GM23338 (cell line): ENCODE data around the gene PPP4R2. TPM values are rescaled to one million over a fixed set of nuclear protein-coding genes. Genes with fewer than 3 reads are reported as not detected.

Experiments used
- ATAC-seq: fragments of 200-7000 bp; cut with Tn5 transposase; 3 replicates; pipeline ENCODE4 v1.9.1; 2020
- DNase-seq: peaks from one replicate; pipeline ENCODE4 v3.0.0-alpha.2; 2015; ENCODE audit warnings: low spot score
- H2AFZ ChIP-seq: fragments of 200-600 bp; sonication (generic); 2 replicates; pipeline ENCODE4 v1.8.0; 2016; ENCODE audit warnings: antibody characterized with exemption, mild to moderate bottlenecking, moderate library complexity
- H3F3A ChIP-seq: fragments of 200-600 bp; sonication (generic); replicated peaks from 2 replicates; pipeline ENCODE4 v1.8.0; 2017; ENCODE audit warnings: antibody characterized with exemption, mixed run types, low read depth
- H3K27ac ChIP-seq: fragments of 200-600 bp; sonication (generic); 2 replicates; pipeline ENCODE4 v1.6.1; 2016; ENCODE audit warnings: low read depth
- H3K27me3 ChIP-seq: fragments of 200-600 bp; sonication (generic); 2 replicates; pipeline ENCODE4 v1.8.0; 2016; ENCODE audit warnings: mild to moderate bottlenecking, mixed run types, moderate library complexity; ENCODE audit not compliant: insufficient read depth
- H3K36me3 ChIP-seq: fragments of 200-600 bp; sonication (generic); 2 replicates; pipeline ENCODE4 v1.8.0; 2016; ENCODE audit warnings: mild to moderate bottlenecking; ENCODE audit not compliant: insufficient read depth
- H3K4me1 ChIP-seq: fragments of 200-600 bp; sonication (generic); 2 replicates; pipeline ENCODE4 v1.8.0; 2016; ENCODE audit warnings: mild to moderate bottlenecking, moderate library complexity; ENCODE audit not compliant: insufficient read depth
- H3K4me2 ChIP-seq: fragments of 200-600 bp; sonication (generic); 2 replicates; pipeline ENCODE4 v1.7.1; 2017; ENCODE audit warnings: mixed run types
- H3K4me3 ChIP-seq: fragments of 200-600 bp; sonication (generic); 2 replicates; pipeline ENCODE4 v1.6.1; 2016; ENCODE audit warnings: mixed run types
- H3K79me2 ChIP-seq: fragments of 200-600 bp; sonication (generic); replicated peaks from 2 replicates; pipeline ENCODE4 v1.8.0; 2017; ENCODE audit warnings: mild to moderate bottlenecking; ENCODE audit not compliant: insufficient read depth
- H3K9me2 ChIP-seq: fragments of 200-600 bp; sonication (generic); 2 replicates; pipeline ENCODE4 v1.8.0; 2017; ENCODE audit not compliant: insufficient read depth
- H4K20me1 ChIP-seq: fragments of 200-600 bp; sonication (generic); replicated peaks from 2 replicates; pipeline ENCODE4 v1.8.0; 2017; ENCODE audit warnings: mild to moderate bottlenecking; ENCODE audit not compliant: insufficient read depth
- H3K27ac Mint-ChIP-seq: 2 replicates; pipeline ENCODE4 v1.8.0; 2020; ENCODE audit warnings: inconsistent platforms, mild to moderate bottlenecking, moderate library complexity, mixed read lengths
- H3K27me3 Mint-ChIP-seq: 3 replicates; pipeline ENCODE4 v1.8.0; 2022; ENCODE audit warnings: low read depth, mild to moderate bottlenecking, moderate library complexity, mixed read lengths, inconsistent platforms; ENCODE audit not compliant: insufficient read depth, poor library complexity
- H3K36me3 Mint-ChIP-seq: 3 replicates; pipeline ENCODE4 v1.8.0; 2021; ENCODE audit warnings: low read depth, mild to moderate bottlenecking, inconsistent platforms, moderate library complexity, mixed read lengths
- H3K4me1 Mint-ChIP-seq: 3 replicates; pipeline ENCODE4 v1.8.0; 2020; ENCODE audit warnings: mild to moderate bottlenecking, inconsistent platforms, mixed read lengths
- H3K4me3 Mint-ChIP-seq: 3 replicates; pipeline ENCODE4 v1.8.0; 2021; ENCODE audit warnings: moderate library complexity, mild to moderate bottlenecking, inconsistent platforms, mixed read lengths
- H3K9me3 Mint-ChIP-seq: 3 replicates; pipeline ENCODE4 v1.8.0; 2020; ENCODE audit warnings: moderate library complexity, mild to moderate bottlenecking, inconsistent platforms, mixed read lengths
- CTCF ChIP-seq, 2 experiments: fragments of 200-600 bp in 1 of 2; sonication (generic) in 1 of 2; conservative IDR thresholded peaks; 2 replicates each; pipeline versions ENCODE4 v1.5.1 to v1.6.1; 2016 to 2017; ENCODE audit warnings: antibody characterized with exemption in 2 of 2, low read depth in 2 of 2, mild to moderate bottlenecking in 2 of 2, moderate library complexity in 1 of 2
- EZH2 ChIP-seq: fragments of 200-600 bp; sonication (generic); IDR thresholded peaks from one replicate; pipeline ENCODE4 v1.8.0; 2017; ENCODE audit warnings: antibody characterized with exemption, mild to moderate bottlenecking, low read depth; ENCODE audit not compliant: unreplicated experiment
- JUNB ChIP-seq: IDR thresholded peaks from one replicate; pipeline ENCODE4 v1.6.1; 2016; ENCODE audit warnings: antibody characterized with exemption; ENCODE audit not compliant: unreplicated experiment
- REST ChIP-seq: IDR thresholded peaks from one replicate; pipeline ENCODE4 v1.6.1; 2018; ENCODE audit warnings: antibody characterized with exemption; ENCODE audit not compliant: unreplicated experiment
- ZNF114 ChIP-seq: fragments of 250-450 bp; sonication (Bioruptor Pico); IDR thresholded peaks from 2 replicates; pipeline ENCODE4 v1.5.0; 2020; ENCODE audit warnings: mild to moderate bottlenecking, moderate library complexity
- ZNF331 ChIP-seq: fragments of 250-450 bp; sonication (Bioruptor Pico); IDR thresholded peaks from 2 replicates; pipeline ENCODE4 v1.5.0; 2020; ENCODE audit warnings: low read depth, mild to moderate bottlenecking, moderate library complexity
- polyA plus RNA-seq: library from polyadenylated mRNA; unstranded; fragments of >200 nt; fragmentation: Nextera tagmentation; extraction: Ambion mirVana; gene quantifications from 2 replicates; pipeline ENCODE4 v1.2.1, GENCODE V29; 2016
- total RNA-seq: library from RNA; depleted of rRNA; stranded (reverse); fragments of >200 nt; shearing (Covaris generic); gene quantifications from 2 replicates; pipeline ENCODE4 v1.2.3, GENCODE V29; 2014

PPP4R2 gene
- total and polyA plus RNA-seq, 2 experiments from 2014 or later, result 62.7 to 117 TPM

GRCh38 chr3:72993391-72993790 is 3.2 kb upstream of the PPP4R2 start:
- no peak for TF ChIP-seq ZNF114
- peak; percentile 57 to 59 for TF ChIP-seq CTCF (conservative IDR thresholded peaks at IDR 0.05; ENCODE audit: low read depth in 2 of 2)
- no peak for TF ChIP-seq REST
- TF ChIP-seq JUNB, result no peak
- Histone ChIP-seq H2AFZ (peak overlapping the region; percentile 44; the same call in 1 of the 2 replicates), H3K27me3 (no peaks in the 10 kb centered on the region), H3K36me3 (no peaks in the 10 kb centered on the region), H3K79me2 (no peaks in the 10 kb centered on the region; the same call in 1 of the 2 replicates), H3K9me2 (no peaks in the 10 kb centered on the region), H3F3A (no peaks in the 10 kb centered on the region), H3K4me3 (no peak overlapping the region), H3K27ac (no peak overlapping the region; the same call in 1 of the 2 replicates), H3K4me1 (peaks cover 5% of the 10 kb centered on the region), H3K4me2 (no peak overlapping the region), H4K20me1 (peaks cover 5% of the 10 kb centered on the region)
- Mint-ChIP-seq H3K9me3 (no peaks in the 10 kb centered on the region; the same call in 2 of the 3 replicates), H3K4me3 (no peak overlapping the region), H3K36me3 (peaks cover 9% of the 10 kb centered on the region), H3K27ac (no peak overlapping the region), H3K4me1 (peaks cover 9% of the 10 kb centered on the region), H3K27me3 (peaks cover 12% of the 10 kb centered on the region)
- ATAC-seq, result no peak; the same call in 2 of the 3 replicates
- DNase-seq, result peak; percentile 63

DNA sequence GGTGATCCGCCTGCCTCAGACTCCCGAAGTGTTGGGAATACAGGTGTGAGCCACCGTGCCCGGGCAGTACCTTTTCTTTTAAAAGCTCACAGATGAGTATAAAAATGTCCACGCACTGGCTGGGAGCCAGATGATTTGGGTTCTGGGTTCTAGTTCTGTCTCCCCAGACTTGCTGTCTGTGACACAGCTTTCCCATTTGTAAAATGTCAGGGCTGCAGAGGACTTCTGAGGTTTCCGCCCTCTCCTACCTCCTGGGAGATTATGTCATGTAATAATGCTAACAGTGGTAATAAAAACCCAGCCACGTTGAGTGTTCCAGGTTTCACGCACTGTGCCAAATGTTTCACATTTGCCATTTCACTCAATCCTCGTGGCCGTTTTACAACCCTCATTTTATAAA is 1.3 kb upstream of the PPP4R2 start:
- Histone ChIP-seq H3K4me2 (no peak overlapping the region), H3F3A (no peaks in the 10 kb centered on the region), H4K20me1 (peaks cover 25% of the 10 kb centered on the region), H3K9me2 (no peaks in the 10 kb centered on the region), H3K79me2 (no peaks in the 10 kb centered on the region; the same call in 1 of the 2 replicates), H3K36me3 (0 out of 2 replicates have a peak, but pooled peaks cover 6% of the 10 kb centered on the region), H3K27me3 (no peaks in the 10 kb centered on the region), H3K27ac (no peak overlapping the region), H3K4me1 (peaks cover 22% of the 10 kb centered on the region), H2AFZ (no peak overlapping the region), H3K4me3 (no peak overlapping the region)
- no peak for DNase-seq
- ATAC-seq, result no peak
- no peak overlapping the region for H3K27ac Mint-ChIP-seq
- peaks cover 28% of the 10 kb centered on the region for H3K36me3 Mint-ChIP-seq
- no peaks in the 10 kb centered on the region for H3K9me3 Mint-ChIP-seq
- peaks cover 12% of the 10 kb centered on the region for H3K27me3 Mint-ChIP-seq
- H3K4me3 Mint-ChIP-seq, result no peak overlapping the region; the same call in 2 of the 3 replicates
- H3K4me1 Mint-ChIP-seq, result peaks cover 20% of the 10 kb centered on the region
- TF ChIP-seq REST (no peak), EZH2 (no peak), ZNF331 (CRISPR knock-in tag) (no peak)
